GM18517 (cell line): ENCODE measurements around the gene EFS.

Experiments
- ATAC-seq: cut with Tn5 transposase; IDR thresholded peaks from one replicate; pipeline ENCODE4 v1.9.1; 2021; ENCODE audit warnings: mild to moderate bottlenecking, moderate library complexity; ENCODE audit not compliant: unreplicated experiment

The EFS gene

DNA sequence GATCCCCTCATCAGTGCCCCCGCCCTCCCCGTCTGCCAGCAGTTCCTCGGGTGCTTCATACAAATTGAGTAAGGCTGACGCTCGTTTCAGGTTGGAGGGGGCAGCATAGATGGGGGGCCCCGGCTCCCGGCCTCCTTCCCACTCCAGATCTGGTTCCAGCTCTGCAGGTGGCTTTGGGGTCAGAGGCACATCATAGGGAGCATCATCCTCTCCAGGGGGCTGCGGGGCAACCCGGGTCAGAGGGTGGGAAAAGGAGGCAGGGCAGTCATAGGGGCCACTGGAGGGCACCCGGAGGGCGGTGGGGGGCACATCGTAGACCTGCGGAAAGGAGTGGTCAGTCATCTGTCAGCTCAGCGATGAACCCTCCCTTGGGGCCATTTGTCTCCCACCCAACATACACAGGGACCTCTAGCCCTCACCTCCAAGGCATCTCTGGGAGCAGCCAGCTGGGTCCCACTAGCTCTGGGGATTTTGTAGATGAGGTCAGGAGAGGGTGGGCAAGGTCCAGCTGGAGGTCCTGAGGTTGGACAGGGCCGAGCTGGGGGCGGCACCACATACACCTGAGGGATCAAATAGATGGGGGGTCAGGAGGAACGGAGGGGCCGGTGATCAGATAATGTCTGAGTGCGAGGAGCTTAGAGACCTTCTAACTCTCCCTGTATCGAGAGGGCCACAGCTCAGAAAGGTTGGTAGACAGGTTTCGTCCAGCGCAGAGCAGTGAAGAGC lies 5.1 kb downstream of the EFS start:
- ATAC-seq = no peak

DNA sequence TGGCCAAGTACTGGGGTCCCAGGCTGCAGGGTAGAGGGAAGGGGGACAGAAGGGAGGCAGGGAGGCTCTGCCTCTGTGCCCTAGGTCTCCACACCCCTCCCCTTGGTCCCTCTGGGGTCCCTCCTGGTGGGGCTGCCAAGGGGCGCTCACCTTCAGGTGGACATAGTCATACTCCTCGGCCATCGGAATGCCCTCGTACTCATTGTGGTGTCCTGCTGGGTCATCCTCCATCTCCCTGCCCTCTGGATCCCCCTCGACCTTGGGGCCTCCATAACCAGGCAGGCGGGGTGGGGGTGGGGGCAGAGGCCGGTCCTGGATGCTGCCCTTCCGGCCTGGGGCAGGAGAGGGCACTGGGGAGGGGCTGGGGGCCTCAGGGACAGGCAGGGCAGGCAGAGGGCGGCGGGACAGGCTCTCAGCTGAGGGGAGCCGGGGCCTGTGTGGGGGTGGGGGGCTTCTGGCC lies 5.8 kb downstream of the EFS start:
- no peak for ATAC-seq

DNA sequence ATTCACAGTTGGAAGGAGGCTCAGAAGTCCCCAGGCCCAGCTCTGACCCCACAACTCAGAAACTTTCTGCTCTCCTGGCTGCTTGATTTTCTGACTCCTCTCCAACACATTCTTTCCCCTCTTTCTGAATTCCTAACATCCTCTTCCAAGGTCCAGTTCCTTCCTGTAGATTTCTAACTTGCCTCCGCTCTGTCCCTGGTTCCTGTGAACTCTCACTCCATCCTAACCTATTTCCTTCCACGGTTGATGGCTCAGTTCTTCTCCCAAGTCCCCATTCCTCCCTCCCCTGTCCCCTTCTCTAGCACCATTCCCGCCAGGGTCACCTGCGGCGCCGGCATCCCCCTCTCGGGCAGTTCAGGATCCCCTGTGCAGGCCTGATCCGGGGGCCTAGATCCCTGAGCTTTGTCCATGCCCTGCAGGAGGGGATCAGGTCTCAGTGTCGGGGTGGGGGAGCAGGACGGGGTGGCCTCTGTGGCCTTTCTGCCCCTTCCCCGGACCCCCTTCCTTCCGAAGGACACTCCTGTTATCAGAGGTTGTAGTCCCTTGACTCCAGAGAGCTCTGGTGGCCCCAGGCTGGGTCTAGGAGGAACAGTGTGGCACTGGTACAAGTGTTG lies 6.3 kb downstream of the EFS start:
- no peak for ATAC-seq

DNA sequence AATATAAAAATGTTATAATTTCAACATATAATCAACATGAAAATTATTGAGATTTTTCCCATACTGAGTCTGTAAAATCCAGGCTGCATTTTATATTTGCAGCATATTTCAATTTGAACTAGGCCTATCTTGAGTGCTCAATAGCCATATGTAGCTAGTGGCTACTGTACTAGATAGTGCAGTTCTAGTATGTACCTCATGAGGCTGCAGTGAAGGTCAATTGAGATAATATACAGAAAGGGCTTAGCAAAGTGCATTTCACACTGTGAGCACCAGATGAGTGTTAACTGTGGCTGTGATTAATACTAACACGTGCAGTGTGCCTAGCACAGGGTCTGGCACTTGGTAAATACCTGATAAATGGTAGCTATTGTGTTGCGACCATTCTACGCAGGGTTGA lies 6.9 kb downstream of the EFS start:
- no peak for ATAC-seq

DNA sequence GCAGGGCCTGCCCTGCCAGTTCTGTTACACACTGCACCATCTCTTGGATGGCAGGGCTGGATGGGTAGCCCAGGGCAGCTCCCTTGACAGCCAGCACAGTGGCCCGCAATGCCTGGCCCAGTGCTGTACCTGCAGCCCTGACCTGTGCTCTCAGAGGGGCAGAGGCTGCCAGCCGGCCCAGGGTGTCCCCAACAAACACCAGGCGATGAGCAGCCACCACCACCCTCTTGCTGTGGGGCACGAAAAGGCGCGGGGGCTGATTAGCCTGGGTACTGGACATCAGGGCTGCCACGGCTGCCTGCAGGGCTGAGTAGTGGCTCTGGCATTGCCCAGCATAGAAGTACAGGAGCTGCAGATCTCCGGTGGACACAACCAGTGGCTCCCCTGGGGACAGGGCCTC lies 7.7 kb downstream of the EFS start:
- no peak for ATAC-seq

DNA sequence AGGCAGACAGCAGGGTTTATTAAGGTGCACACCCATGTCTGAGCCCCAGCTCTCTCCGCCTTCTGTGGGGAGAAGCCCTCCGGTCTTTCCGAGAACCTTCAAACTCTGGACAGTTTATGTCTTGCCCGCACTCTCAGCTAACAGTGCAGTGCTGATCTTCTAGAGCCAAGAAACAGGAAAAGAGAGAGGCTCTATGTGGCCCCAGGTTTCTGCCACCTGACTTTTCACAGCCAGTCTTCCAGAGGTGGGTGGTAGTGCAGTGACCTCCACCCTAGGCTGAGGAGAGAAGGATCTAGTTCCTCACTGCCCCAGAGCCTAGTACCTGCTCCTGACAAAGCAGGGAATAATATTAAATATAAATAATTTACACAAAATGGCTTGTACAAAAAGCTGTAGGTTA lies 8.3 kb downstream of the EFS start:
- ATAC-seq = no peak

DNA sequence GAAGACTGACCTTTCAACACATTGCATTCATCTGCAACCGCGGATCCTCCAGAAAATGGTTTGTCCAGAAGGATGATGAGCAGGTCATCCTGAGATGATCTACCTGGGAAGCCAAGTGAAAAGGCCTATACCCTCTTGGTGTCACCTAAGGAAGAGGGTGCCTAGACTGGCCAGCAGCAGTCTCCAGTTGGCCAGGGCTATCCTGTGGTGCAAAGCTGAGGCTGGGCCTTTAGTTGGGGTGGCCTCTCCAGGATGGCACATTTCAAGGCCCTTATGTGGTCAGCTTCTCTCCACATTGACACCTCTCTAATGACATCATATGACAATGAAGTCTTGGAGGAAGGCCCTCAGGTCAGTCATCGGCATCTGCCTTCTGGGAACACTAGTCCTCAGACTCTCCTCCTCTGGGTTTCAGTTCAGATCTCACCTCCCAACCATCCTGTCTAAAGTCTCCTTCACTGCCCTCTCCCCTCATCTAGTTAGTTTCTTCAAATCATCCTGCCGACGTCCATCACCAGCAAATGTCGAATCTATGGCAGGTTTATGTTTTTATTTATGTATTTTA lies 9.0 kb downstream of the EFS start:
- ATAC-seq = no peak

DNA sequence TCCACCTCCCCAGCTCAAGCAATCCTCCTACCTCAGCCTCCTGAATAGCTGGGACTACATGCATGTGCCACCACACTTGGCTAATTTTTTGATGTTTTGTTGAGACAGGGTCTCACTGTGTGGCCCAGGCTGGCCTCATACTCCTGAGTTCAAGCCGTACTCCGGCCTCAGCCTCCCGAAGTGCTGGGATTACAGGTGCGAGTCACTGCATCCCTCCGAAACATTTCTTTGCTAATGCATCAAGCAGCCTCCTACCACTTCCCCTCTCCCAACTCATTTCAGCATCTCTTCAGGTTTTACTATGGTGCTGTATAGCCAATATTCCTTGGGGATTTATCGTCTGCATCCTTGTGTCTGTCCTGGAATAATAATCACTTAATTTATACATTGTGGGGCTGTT lies 10.0 kb downstream of the EFS start:
- ATAC-seq = no peak

DNA sequence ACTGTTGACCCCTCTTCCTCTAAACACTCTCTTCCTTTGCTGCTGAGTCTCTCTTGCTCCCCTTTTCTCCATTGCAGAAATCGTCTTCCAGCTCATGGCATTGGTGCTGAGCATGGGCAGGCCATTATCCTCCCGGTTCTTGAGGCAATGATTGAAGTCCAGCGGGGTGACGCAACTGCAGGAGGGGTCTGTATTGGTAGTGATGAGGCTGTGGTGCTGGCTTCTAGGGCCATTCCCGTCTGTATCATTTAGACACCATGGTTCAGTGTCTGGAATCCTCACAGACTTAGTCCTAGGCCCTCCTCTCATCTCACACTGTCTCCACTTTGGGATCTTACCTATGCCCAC lies 11.6 kb downstream of the EFS start:
- no peak for ATAC-seq

DNA sequence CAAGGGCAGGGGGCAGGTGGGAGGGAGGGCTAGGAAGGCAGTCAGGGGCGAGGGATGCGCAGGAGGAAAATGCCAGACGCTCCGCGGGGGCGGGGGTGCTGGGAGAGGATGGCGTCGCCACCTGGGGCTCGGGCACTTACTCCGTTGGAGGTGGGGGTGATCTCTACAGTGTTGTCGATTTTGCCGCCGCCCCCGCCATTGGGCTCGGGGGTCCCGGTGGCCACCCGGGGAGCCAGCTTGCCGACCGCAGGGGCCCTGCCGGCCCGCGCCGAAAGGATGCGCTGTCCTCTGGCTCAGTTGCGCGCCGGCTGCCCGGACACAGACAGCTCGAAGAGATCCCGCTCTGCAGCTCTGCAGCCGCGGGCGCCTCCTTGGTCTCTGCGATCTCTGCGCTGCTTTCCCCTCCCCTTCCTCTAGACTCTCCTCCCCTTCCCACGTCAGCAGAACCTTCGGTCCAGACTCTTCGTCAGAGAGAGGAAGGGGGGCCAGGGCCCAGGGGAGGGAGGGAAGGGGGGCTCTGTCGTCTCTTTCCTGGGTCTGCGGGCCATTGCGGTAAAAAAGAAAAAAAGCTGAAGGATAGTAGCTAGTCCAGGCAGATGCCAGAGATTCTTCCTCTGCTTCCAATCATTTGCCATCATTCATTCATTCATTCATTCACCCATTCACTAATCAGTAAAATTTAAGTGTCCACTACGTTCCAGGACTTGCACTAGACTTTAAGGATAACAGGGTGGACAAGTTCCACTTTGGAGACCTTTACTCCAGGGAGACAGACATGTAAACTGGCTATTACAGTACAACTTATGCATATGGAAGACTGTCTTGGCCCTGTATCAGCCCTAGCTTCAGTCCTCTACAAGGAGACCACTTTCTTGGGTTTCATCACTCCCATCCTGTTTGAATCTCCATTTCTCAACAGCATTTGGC lies 12.2 kb downstream of the EFS start, which contains the start of gene SLC22A17:
Gene SLC22A17 (minus strand): TSS at position 382 of the 927 bp plus-strand sequence.
- no peak for ATAC-seq

DNA sequence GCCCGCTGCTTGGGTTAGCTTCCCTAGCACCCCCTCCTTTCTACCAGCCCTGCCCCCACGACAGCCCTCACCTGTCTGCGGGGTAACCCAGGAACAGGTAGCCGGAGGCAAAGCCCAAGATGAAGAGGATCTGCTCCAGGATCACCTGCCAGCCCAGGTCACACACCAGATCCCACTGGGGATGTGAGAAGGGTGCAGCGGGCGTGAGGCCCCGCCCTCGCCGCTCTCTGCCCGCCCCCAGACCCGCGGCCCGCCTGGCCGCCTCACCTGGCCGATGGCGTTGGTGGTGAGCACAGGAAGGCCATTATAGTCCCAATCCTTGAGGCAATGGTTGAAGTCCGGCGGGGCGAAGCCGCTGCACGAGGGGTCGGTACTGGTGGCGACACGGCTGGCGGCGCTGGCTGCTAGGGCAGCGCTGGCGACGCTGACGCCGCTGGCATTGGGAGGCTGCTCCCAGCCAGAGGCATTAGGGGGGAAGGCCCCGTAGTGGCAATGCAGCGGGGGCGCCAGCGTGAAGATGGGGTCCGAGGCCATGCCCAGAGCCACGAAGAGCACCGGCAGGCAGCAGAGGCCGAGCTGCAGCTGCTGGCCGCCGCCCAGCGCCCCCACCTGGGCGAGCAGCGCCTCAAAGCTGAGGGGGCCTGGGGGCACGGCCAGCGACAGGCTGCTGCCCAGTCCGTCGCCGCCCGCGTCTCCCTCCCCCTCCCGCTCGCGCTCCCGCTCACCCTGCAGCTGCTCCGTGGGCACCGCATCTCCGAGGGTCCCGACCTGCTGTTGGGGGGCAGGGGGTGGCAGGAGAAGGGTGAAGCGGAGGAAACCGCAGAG lies 13.1 kb downstream of the EFS start:
- no peak for ATAC-seq

DNA sequence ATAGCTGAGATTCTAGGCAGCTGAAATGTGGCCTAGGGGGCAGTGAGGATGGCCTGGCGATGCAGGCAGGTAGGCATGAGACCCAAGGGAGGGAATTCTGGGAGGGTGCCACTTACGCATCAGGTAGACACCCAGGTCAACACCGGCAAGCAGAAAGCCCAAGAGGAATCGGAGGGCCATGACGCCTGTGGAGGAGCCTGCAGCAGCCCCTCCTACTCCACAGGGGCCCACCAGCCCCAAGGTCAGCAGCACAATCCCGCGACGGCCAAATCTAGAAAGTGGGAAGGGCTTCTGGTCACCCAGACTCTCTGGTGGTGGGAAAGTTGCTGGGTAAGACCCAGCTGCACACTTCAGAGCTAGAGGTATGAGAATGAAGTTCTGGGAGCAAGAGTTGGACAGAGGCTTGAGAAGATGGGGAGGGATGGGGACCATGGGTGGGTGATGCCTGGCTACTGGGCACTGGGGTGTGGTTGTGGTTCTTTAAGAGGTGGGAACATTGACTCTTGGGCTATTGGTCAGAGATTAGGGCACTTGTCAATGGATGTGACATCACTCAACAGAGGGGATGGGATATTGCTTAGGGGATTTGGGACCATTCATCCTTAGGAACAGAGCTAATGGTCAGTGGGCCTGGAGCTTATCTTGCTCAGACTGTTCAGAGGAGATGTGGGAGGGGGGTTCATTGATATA lies 15.7 kb downstream of the EFS start:
- no peak for ATAC-seq

DNA sequence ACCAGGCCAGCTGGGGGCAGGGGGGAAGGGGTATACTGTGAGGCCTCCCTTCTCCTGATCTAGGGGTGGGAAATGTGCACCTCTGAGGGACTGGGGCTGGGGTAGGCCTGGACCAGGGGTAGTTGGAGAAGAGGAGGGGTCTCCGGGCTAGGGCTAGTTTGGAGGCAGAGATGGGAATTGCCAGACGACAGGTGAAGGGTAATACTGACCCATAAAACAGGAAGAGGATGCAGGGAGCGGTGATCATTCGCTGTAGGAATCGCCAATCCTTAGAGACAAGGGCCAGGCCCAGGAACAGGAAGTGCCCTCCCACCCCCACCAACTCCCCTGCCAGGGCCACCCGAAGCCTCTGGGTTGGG lies 16.7 kb downstream of the EFS start:
- no peak for ATAC-seq

DNA sequence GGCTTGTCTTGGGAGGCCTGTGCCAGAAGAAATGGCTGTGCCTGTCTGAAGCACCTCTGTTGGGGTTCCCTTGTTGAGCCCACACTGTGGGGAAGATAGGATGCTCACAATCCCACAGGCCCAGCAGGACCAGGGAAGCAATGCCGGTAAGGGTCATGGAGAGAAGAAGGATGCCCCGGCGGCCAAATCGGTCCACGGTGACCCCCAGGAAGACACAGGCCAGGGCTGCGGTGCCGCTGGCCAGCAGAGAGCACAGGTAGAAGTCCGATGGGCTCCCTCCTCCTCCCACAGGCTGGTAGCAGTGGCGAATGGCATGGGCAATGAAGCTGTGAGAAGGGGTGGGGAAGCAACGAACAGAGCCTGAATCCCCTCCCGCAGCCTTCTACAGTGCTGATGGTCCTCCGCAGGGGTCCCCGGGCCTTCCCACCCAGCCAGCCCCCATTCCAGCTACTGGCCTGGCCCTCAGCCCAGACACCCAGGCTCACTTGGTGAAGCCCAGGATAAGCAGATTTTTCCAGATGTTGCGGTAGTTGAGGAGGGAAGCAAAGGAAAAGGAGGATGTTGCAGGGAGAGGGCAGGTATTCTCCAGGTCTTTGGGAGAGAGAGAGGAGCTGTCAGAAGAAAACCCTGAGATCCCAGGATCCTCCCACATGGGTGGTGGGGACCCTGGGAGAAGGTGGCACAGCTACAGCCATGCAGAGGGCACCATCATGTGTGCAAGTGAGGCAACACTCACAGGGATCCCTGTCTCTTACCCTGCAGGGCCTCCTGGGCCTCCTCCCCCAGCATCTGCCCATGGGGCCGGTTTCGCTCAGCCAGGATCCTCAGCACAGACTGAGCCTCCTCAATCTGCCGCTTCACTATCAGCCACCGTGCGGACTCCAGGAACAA lies 17.3 kb downstream of the EFS start:
- ATAC-seq = no peak

DNA sequence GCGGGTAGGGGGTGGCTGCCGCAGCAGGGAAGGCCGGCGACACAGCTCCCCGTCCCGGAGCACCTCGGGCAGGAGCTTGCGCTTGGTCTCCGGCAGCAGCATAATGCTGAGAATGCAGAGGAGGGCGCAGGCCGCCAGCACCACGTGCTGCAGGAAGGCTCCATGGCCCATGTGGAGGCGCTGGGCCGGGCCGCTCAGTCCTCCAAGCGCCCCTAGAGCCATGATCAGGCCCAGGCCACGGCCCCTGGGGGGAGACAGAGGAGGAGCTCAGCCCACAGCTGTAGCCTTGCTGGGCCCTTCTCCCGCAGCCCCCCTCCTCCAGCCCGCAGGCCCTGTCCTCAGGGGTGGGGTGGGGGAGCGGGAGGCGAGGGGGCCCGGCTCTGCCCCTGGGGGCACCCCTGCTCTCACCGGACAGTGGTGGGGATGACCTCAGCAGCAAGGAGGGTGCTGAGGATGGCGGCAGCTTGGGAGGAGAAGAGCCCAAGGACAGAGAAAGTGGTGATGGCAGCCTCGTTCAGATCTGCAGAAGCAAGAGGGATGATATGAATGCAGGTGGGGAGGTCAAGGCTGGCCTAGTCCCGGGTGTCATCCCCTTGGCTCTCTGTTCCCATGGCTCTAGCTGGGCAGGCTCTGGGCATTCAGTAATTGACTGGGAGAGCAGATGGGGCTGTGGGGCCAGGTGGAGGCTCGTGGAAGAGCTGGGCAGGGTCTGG lies 18.1 kb downstream of the EFS start:
- ATAC-seq = no peak

DNA sequence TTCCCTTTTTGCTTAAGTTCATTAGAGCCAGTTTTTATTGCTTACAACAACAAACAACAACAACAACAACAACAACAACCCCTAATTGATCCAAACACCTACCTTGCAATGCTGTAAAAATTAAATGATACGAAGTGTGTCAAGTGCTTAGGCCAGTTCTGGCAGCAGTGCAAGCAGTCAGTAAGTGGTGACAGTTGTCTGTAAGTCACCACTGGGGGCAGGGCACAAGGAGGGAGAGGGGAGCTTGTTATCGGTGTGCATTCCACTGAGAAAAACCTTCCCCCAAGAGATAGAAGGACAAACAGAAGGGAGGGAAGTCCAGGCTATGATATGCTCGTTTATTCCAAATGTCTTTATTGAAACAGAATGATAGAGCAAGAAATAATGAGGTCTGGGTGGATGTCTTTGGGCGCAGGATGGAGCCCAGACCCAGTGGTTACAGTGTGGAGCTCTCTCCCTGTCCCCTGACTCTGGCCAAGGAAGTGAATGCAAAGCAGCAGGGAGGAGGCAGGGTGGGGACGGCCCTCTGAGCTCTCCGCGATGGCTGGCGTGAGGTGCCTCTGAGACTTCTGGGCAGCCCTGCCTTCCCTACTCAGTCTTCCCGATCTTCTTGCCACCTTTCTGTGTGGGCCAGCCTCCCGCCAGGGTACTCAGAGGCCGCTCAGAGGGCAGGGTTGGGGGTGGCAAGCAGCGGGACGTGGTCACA lies 18.8 kb downstream of the EFS start:
- no peak for ATAC-seq

DNA sequence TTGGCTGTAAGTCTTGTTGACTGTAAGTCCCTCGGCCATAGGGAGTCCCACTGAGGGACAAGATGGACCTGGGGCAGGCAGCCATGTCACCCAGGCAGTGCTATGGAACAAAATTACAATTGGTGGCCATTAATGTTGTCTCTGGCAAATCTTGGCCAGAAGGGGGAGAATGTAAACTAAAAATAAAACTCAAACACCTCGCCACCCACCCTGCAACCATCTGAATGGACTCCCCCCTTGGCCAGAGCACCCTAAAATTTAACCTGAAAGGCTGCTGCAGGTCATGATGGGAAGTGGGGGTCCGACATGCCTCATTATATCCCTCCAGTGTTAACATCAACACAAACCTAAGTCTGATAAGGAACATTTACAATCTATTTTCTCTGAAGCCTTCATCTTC lies 20.5 kb downstream of the EFS start:
- no peak for ATAC-seq
